Panc1 (cell line): ENCODE measurements around the gene MTERF4.

Source experiments
- POLR2AphosphoS5 ChIP-seq: IDR thresholded peaks from 2 replicates; pipeline ENCODE4 v1.6.1; 2012; ENCODE audit warnings: mild to moderate bottlenecking, low read depth, low read length, moderate library complexity
- REST ChIP-seq, 2 experiments: IDR thresholded peaks; 2 replicates each; pipeline ENCODE4 v1.6.1; 2011 to 2012; ENCODE audit warnings: low read depth in 2 of 2, control low read depth in 1 of 2, low read length in 1 of 2, mild to moderate bottlenecking in 1 of 2, moderate library complexity in 1 of 2; ENCODE audit not compliant: insufficient read depth in 1 of 2
- TF ChIP-seq, protein P1 (sequence below): fragments of 450-650 bp; IDR thresholded peaks from 2 replicates; pipeline ENCODE4 v1.5.1; 2017; ENCODE audit warnings: mild to moderate bottlenecking

- TF ChIP-seq, protein P1, sequence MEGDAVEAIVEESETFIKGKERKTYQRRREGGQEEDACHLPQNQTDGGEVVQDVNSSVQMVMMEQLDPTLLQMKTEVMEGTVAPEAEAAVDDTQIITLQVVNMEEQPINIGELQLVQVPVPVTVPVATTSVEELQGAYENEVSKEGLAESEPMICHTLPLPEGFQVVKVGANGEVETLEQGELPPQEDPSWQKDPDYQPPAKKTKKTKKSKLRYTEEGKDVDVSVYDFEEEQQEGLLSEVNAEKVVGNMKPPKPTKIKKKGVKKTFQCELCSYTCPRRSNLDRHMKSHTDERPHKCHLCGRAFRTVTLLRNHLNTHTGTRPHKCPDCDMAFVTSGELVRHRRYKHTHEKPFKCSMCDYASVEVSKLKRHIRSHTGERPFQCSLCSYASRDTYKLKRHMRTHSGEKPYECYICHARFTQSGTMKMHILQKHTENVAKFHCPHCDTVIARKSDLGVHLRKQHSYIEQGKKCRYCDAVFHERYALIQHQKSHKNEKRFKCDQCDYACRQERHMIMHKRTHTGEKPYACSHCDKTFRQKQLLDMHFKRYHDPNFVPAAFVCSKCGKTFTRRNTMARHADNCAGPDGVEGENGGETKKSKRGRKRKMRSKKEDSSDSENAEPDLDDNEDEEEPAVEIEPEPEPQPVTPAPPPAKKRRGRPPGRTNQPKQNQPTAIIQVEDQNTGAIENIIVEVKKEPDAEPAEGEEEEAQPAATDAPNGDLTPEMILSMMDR: no peak
- TF ChIP-seq REST (IDR thresholded peaks at IDR 0.05; ENCODE audit: insufficient read depth in 1 of 2, low read depth in 2 of 2, low read length in 1 of 2) (no peak), POLR2AphosphoS5 (no peak)
Observed at GRCh38 chr2:241081643-241082340, 20.3 kb downstream of the MTERF4 start.
